WTC11 (cell line): ENCODE data around the gene SLC35A4. TPM values are rescaled to one million over a fixed set of nuclear protein-coding genes. Genes with fewer than 3 reads are reported as not detected.

Source experiments
- ATAC-seq: fragments of 200-7000 bp; cut with Tn5 transposase; 2 replicates; pipeline ENCODE4 v1.10.0; 2021; ENCODE audit warnings: mild to moderate bottlenecking, moderate library complexity
- CTCF ChIA-PET: fragments of 300-600 bp; sonication (Branson Sonifier 250); formaldehyde crosslinking; loops from one replicate; lab custom pipeline; 2021; ENCODE audit warnings: antibody characterized with exemption; lab: Charles Lee
- POLR2A ChIA-PET: fragments of 350-600 bp; sonication (Branson Sonifier 250); formaldehyde crosslinking; loops from one replicate; lab custom pipeline; 2021; ENCODE audit warnings: antibody characterized with exemption; lab: Charles Lee
- DNase-seq: peaks from one replicate; pipeline ENCODE4 v3.0.0; 2021; ENCODE audit warnings: low spot score
- H3K27ac Mint-ChIP-seq: 2 replicates; pipeline ENCODE4 v1.8.0; 2021; ENCODE audit warnings: mixed read lengths
- H3K27me3 Mint-ChIP-seq: 2 replicates; pipeline ENCODE4 v1.8.0; 2021; ENCODE audit warnings: low read depth, mild to moderate bottlenecking, moderate library complexity, mixed read lengths
- H3K36me3 Mint-ChIP-seq: 2 replicates; pipeline ENCODE4 v1.8.0; 2021; ENCODE audit warnings: mixed read lengths
- H3K4me1 Mint-ChIP-seq: 2 replicates; pipeline ENCODE4 v1.8.0; 2022; ENCODE audit warnings: mixed read lengths
- H3K4me3 Mint-ChIP-seq: 2 replicates; pipeline ENCODE4 v1.8.0; 2021; ENCODE audit warnings: mild to moderate bottlenecking, moderate library complexity, mixed read lengths
- H3K9me3 Mint-ChIP-seq: 2 replicates; pipeline ENCODE4 v1.8.0; 2021; ENCODE audit warnings: mixed read lengths
- CBFB ChIP-seq: sonication (generic); formaldehyde crosslinking; IDR thresholded peaks from 2 replicates; pipeline ENCODE4 v1.8.1; 2022; ENCODE audit warnings: mild to moderate bottlenecking, low read depth, missing genetic modification reagents
- CDX4 ChIP-seq: fragments of 250-450 bp; sonication (Bioruptor Pico); IDR thresholded peaks from 2 replicates; pipeline ENCODE4 v1.9.0; 2021; ENCODE audit warnings: moderate library complexity, mild to moderate bottlenecking, inconsistent platforms, borderline replicate concordance
- E2F1 ChIP-seq: sonication (generic); formaldehyde crosslinking; IDR thresholded peaks from 2 replicates; pipeline ENCODE4 v1.8.0; 2022; ENCODE audit warnings: mild to moderate bottlenecking, missing genetic modification reagents
- ESRRA ChIP-seq: sonication (generic); formaldehyde crosslinking; IDR thresholded peaks from 2 replicates; pipeline ENCODE4 v1.8.1; 2022; ENCODE audit warnings: mild to moderate bottlenecking, missing genetic modification reagents, borderline replicate concordance
- GABPB1 ChIP-seq: sonication (generic); formaldehyde crosslinking; IDR thresholded peaks from 2 replicates; pipeline ENCODE4 v1.8.1; 2023; ENCODE audit warnings: mild to moderate bottlenecking, missing genetic modification reagents
- HMGA2 ChIP-seq: fragments of 250-450 bp; sonication (Bioruptor Pico); IDR thresholded peaks from 2 replicates; pipeline ENCODE4 v1.4.0; 2021; ENCODE audit warnings: mild to moderate bottlenecking, moderate library complexity
- JAZF1 ChIP-seq: fragments of 250-450 bp; sonication (Bioruptor Pico); IDR thresholded peaks from 2 replicates; pipeline ENCODE4 v1.9.0; 2021; ENCODE audit warnings: moderate library complexity, mild to moderate bottlenecking, inconsistent platforms
- JUN ChIP-seq: sonication (generic); formaldehyde crosslinking; IDR thresholded peaks from 2 replicates; pipeline ENCODE4 v1.8.0; 2023; ENCODE audit warnings: mild to moderate bottlenecking, missing genetic modification reagents
- KAT7 ChIP-seq: sonication (generic); formaldehyde crosslinking; IDR thresholded peaks from 2 replicates; pipeline ENCODE4 v1.8.1; 2023; ENCODE audit warnings: missing genetic modification reagents, mild to moderate bottlenecking, borderline replicate concordance
- NFYB ChIP-seq: sonication (generic); formaldehyde crosslinking; conservative IDR thresholded peaks from 2 replicates; pipeline ENCODE4 v1.8.0; 2022; ENCODE audit warnings: low read depth, missing genetic modification reagents
- NR1H2 ChIP-seq: sonication (generic); formaldehyde crosslinking; IDR thresholded peaks from 2 replicates; pipeline ENCODE4 v1.9.0; 2021; ENCODE audit warnings: mild to moderate bottlenecking, moderate library complexity, missing genetic modification reagents
- NR3C1 ChIP-seq: sonication (generic); formaldehyde crosslinking; conservative IDR thresholded peaks from 2 replicates; pipeline ENCODE4 v1.8.1; 2023; ENCODE audit warnings: low read depth, mild to moderate bottlenecking, missing genetic modification reagents
- PREB ChIP-seq: sonication (generic); formaldehyde crosslinking; IDR thresholded peaks from 2 replicates; pipeline ENCODE4 v1.8.1; 2022; ENCODE audit warnings: mild to moderate bottlenecking, missing genetic modification reagents, moderate library complexity, borderline replicate concordance
- SMAD4 ChIP-seq: sonication (generic); formaldehyde crosslinking; IDR thresholded peaks from 2 replicates; pipeline ENCODE4 v1.8.0; 2022; ENCODE audit warnings: mild to moderate bottlenecking, missing genetic modification reagents
- SOX15 ChIP-seq: fragments of 250-450 bp; sonication (Bioruptor Pico); IDR thresholded peaks from 2 replicates; pipeline ENCODE4 v1.9.0; 2021; ENCODE audit warnings: mild to moderate bottlenecking
- ZNF138 ChIP-seq: sonication (generic); formaldehyde crosslinking; conservative IDR thresholded peaks from 2 replicates; pipeline ENCODE4 v1.8.1; 2022; ENCODE audit warnings: mild to moderate bottlenecking, moderate library complexity, missing genetic modification reagents
- ZNF219 ChIP-seq: sonication (generic); formaldehyde crosslinking; IDR thresholded peaks from 2 replicates; pipeline ENCODE4 v1.8.0; 2023; ENCODE audit warnings: missing genetic modification reagents, mild to moderate bottlenecking, borderline replicate concordance
- ZNF396 ChIP-seq: fragments of 250-450 bp; sonication (Bioruptor Pico); IDR thresholded peaks from 2 replicates; pipeline ENCODE4 v1.8.0; 2021; ENCODE audit warnings: mild to moderate bottlenecking, moderate library complexity, borderline replicate concordance
- total RNA-seq: library from RNA; stranded (reverse); gene quantifications from 3 replicates; pipeline ENCODE4 v1.2.3, GENCODE V29; 2021
- TF ChIP-seq, protein P1 (sequence below): sonication (generic); formaldehyde crosslinking; IDR thresholded peaks from 2 replicates; pipeline ENCODE4 v1.8.0; 2023; ENCODE audit warnings: missing genetic modification reagents, mild to moderate bottlenecking, borderline replicate concordance
- TF ChIP-seq, protein P2 (sequence below): fragments of 250-450 bp; sonication (Bioruptor Pico); conservative IDR thresholded peaks from 2 replicates; pipeline ENCODE4 v1.9.0; 2021; ENCODE audit warnings: mild to moderate bottlenecking

Gene SLC35A4
- total RNA-seq, 1 experiment from 2014 or later, result 74.7 TPM

DNA sequence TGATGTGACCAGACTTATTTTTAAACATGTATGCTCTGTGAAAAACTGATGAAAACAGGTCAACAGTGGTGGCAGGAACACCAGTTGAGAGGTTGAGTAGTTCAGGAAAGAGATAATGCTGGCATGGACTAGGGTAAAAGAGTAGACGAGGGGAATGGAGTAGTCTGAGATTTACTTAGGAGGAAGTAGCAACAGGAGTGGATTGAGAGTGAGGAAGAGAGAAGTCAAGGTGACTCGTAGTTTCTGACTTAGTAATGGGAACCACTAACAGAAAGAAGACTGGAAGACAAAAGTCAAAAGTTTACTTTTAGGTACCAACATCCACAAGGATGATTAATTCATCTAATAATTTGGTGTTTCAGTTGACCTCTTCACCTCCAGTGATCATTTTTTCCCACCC lies 11.0 kb upstream of the SLC35A4 start (continued):
- TF ChIP-seq KAT7 (CRISPR knock-in tag) (no peak), ZNF396 (CRISPR knock-in tag) (no peak), CDX4 (CRISPR knock-in tag) (no peak), E2F1 (CRISPR knock-in tag) (no peak), SOX15 (no peak), JUN (CRISPR knock-in tag) (no peak)
- TF ChIP-seq, protein P1, sequence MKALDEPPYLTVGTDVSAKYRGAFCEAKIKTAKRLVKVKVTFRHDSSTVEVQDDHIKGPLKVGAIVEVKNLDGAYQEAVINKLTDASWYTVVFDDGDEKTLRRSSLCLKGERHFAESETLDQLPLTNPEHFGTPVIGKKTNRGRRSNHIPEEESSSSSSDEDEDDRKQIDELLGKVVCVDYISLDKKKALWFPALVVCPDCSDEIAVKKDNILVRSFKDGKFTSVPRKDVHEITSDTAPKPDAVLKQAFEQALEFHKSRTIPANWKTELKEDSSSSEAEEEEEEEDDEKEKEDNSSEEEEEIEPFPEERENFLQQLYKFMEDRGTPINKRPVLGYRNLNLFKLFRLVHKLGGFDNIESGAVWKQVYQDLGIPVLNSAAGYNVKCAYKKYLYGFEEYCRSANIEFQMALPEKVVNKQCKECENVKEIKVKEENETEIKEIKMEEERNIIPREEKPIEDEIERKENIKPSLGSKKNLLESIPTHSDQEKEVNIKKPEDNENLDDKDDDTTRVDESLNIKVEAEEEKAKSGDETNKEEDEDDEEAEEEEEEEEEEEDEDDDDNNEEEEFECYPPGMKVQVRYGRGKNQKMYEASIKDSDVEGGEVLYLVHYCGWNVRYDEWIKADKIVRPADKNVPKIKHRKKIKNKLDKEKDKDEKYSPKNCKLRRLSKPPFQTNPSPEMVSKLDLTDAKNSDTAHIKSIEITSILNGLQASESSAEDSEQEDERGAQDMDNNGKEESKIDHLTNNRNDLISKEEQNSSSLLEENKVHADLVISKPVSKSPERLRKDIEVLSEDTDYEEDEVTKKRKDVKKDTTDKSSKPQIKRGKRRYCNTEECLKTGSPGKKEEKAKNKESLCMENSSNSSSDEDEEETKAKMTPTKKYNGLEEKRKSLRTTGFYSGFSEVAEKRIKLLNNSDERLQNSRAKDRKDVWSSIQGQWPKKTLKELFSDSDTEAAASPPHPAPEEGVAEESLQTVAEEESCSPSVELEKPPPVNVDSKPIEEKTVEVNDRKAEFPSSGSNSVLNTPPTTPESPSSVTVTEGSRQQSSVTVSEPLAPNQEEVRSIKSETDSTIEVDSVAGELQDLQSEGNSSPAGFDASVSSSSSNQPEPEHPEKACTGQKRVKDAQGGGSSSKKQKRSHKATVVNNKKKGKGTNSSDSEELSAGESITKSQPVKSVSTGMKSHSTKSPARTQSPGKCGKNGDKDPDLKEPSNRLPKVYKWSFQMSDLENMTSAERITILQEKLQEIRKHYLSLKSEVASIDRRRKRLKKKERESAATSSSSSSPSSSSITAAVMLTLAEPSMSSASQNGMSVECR (CRISPR knock-in tag), result no peak
- TF ChIP-seq, all 79 proteins: peak for 0

GRCh38 chr5:140554454-140554853 lies 10.2 kb upstream of the SLC35A4 start:
- peaks cover 24% of the 10 kb centered on the region for H3K4me1 Mint-ChIP-seq
- TF ChIP-seq GABPB1 (CRISPR knock-in tag) (peak; percentile 41; the same call in 1 of the 2 replicates), PREB (CRISPR knock-in tag) (no peak)
- no peak overlapping the region for H3K27ac Mint-ChIP-seq
- no peak for DNase-seq
- no peak overlapping the region for H3K4me3 Mint-ChIP-seq
- H3K27me3 Mint-ChIP-seq, result no peaks in the 10 kb centered on the region
- ATAC-seq, result no peak
- ChIA-PET CTCF (interaction anchor here (0.9 kb wide), 1 partner anchor 208 kb away, joined by 4 read pairs; the partner anchor contains the start of gene HBEGF), POLR2A (no interaction called here)
- peaks cover 38% of the 10 kb centered on the region for H3K36me3 Mint-ChIP-seq
- H3K9me3 Mint-ChIP-seq, result no peaks in the 10 kb centered on the region

DNA sequence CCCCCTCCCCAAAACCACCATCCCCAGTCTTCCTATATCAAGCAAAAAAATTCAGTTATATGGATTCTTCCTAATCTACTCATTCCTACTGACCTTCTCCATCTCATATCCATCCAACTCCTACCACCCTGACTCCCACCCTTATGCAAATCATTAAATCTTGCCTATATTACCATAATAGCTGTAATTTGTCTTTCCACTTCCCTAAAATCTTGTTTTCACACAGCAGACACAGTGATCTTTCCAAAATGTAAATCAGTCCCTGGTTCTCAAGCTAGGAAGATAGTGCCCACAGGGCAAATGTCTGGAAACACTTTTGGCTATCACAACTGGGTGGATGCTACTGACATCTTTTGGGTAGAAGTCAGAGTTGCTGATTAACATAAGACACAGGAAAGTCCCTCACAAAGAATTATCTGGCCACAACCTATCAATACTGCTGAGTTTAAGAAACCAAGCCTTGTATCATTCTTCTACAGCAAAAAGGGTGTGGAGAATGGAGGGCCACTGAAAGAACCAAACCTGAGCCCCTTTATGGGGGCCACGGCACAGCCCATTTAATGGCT lies 8.8 kb upstream of the SLC35A4 start:
- no peaks in the 10 kb centered on the region for H3K9me3 Mint-ChIP-seq
- TF ChIP-seq NR1H2 (CRISPR knock-in tag), result no peak
- TF ChIP-seq HMGA2 (CRISPR knock-in tag), result no peak
- no peak for TF ChIP-seq ZNF219 (CRISPR knock-in tag)
- no peak for TF ChIP-seq ZNF138
- TF ChIP-seq NR3C1, result no peak
- TF ChIP-seq JAZF1, result no peak
- no peak for TF ChIP-seq ESRRA (CRISPR knock-in tag)
- TF ChIP-seq CBFB (CRISPR knock-in tag), result no peak
- no peak for TF ChIP-seq SMAD4 (CRISPR knock-in tag)
- no peak for TF ChIP-seq NFYB
- TF ChIP-seq, protein P2, sequence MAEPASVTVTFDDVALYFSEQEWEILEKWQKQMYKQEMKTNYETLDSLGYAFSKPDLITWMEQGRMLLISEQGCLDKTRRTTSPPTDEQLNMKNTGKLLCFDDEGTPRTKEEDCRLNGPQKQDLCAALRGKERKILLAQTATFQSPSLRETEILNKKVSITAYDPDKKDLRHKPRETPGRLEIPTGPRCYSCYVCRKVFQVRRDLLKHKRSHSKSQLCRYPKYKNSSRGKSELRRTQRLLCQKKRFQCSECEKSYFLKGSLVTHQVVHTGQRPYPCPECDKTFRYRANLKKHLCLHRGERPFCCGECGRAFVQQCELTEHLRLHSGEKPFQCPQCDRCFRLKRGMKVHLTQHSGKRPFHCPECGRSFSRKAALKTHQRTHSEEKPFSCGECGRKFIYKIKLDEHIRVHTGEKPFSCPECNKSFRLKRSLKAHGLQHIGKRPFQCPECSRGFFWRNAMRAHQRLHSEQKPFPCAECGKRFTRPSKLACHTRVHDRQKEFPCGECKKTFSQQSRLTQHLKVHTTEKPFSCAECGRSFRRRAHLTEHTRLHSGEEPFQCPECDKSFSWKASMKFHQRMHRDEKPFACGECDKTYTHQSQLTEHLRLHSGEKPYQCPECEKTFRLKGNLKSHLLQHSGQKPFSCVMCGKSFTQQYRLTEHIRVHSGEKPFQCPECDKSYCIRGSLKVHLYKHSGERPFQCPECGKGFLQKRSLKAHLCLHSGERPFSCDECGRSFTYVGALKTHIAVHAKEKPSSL (CRISPR knock-in tag), result no peak
- H3K4me3 Mint-ChIP-seq, result peak overlapping the region; percentile 87
- H3K27ac Mint-ChIP-seq, result peak overlapping the region; percentile 9
- no peak for DNase-seq
- peaks cover 24% of the 10 kb centered on the region for H3K4me1 Mint-ChIP-seq
- no peak for ATAC-seq
- H3K36me3 Mint-ChIP-seq, result peaks cover 28% of the 10 kb centered on the region
- H3K27me3 Mint-ChIP-seq, result no peaks in the 10 kb centered on the region
- CTCF ChIA-PET, result interaction anchor here (0.8 kb wide), 1 partner anchor 9 kb away, joined by 3 read pairs; the partner anchor contains the start of gene EIF4EBP3
- POLR2A ChIA-PET, result interaction anchor here (1.3 kb wide), 1 partner anchor 9 kb away, joined by 4 read pairs; the partner anchor contains the start of gene EIF4EBP3
